HG03159 (cell line): ENCODE measurements around the gene SNAI3.

Source experiments
- ATAC-seq: cut with Tn5 transposase; IDR thresholded peaks from one replicate; pipeline ENCODE4 v1.9.1; 2021; ENCODE audit warnings: mild to moderate bottlenecking, moderate library complexity; ENCODE audit not compliant: unreplicated experiment

The SNAI3 gene

DNA sequence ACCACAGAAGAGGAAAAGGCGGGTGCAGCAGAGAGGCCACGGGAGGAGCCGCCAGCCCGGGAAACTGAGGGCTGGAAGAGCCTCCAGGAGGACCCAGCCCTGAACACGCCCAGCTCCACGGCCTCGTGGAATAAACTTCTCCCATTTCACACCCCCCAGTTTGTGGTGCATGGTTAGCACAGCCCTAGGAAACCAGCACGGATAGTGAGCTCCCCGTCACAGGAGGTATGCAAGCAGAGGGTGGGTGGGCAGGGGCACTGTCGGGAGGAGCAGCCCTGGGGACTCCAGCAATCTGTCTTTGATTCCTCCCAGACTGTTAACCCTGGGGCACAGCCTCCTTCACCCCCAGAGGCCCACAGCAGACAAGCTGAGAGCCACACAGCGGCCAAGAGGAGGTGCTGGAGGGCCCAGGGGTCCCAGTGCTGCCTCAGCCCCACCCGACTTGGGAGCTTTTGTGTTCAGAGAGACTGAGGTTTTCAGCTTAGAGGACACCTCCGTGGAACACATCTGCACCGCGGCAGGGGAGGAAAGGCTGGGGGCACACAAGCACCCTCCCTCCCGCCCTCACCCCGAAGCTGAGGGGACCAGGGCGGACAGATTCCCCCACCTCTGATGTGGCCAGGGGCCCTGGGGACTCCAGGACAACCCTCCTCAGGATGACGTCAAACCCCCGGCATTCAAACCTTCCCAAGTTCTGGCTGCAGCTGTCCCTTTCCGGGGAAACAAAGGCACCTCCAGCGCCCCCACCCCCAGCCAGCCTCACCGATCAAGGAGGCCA is 49.6 kb downstream of the SNAI3 start:
- no peak for ATAC-seq

DNA sequence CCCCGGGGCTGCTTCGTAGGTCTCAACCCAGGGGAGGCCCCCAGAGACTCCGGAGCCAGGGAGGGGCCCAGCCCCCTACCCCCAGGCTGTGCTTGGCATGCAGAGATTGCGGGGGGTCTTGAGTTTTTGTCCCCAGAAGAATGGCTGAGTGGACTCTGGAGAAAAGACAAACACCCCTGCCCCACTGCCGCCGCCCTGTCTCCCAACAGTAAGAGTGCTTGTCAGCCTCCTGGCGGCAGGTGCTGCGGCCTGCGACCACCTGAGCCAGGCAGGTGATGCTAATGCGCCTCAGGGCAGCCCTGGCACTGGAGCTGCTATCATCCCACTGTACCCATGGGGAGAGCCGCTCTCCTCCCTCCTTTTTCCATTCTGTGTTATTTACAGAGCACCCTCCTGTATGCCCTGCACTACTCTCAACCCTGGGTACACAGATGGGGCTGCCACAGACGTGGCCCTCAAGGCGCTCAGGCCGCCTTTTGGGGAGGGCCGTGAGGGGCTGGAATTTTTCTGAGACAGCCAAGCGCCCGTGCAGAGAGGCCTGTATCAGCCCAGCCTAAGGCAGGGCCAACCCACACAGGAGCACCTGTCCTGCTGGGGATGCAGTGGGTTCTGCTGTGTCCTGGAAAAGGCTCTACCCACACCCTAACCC is 50.5 kb downstream of the SNAI3 start:
- ATAC-seq: no peak

DNA sequence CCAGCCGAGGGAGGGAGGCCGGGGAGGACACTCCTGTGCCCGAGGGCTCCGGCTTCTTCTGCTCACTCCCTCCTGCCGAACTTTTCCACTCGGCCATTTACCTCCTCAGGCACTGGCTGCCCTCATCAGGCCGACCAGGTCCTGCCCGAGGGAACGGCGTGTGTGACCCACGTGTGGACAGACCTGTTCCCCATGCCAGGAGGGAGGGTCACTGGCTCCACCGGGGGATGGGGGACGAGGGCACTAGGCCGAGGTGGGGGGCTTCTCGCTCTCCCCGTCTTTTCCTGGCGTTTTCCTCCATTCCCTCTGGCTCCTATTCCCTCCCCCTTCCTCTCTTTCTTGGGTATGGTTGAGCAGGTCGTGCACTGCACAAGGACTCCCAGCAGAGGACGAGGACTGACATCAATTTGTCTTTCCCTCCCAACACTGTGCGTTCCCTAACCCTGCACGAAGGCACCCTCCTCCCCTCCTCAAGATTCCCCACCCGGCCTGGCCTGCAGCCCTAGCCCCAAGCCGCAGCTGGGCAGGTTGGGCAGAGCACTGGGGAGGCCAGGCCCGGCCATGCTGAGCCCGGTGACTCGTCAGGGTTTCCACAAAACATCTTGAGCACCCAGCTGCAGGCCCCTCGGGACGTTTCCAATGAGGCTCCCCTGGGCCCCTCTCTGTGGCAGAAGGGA is 51.2 kb downstream of the SNAI3 start:
- ATAC-seq: no peak

DNA sequence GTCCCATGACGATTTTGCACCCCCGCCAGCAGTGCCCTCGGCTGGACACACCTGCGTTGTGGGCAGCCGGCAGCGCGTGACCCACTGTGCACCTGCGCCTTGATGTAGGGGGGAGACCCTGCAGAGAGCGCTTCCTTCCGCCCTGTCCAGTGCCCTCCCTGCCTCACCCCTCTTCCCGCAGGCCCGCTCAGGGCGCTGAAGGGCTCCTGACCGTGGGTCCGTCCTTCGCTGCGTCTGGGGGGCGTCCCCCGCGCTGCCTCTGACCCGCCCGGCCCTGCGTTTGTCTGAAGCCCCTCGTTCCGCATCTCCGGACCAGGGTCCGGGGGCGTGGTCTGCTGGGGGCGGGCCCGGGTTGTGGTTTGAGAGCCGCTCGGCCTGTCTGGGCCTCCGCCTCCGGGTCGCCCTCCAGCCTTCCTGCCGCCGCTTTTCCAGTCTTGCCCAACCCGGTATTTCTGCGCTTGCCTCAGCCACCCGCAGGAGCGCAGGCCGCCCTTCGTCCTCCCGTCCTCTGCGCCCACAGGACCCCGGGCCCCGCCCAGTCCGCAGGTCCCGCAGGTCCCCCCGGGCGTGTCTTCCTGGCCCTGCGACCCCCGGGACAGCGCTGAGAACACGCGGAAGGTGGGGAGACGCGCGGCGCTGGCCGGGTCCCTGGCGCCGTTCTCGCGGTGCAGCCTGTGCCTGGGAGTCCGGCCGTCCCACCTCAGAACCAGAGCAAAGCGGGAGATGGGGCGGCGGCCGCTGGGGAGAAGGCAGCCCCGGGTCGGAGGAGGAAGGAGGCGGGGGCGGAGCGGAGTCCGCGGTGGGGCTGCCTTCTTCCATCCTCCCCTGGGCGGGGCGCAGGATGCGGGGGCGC is 51.9 kb downstream of the SNAI3 start:
- ATAC-seq: peak; percentile 39

- peak; percentile 27 for ATAC-seq
Observed at GRCh38 chr16:88633684-88634140, 52.6 kb downstream of the SNAI3 start.

GRCh38 chr16:88632587-88632930 is 53.7 kb downstream of the SNAI3 start:
- no peak for ATAC-seq

DNA sequence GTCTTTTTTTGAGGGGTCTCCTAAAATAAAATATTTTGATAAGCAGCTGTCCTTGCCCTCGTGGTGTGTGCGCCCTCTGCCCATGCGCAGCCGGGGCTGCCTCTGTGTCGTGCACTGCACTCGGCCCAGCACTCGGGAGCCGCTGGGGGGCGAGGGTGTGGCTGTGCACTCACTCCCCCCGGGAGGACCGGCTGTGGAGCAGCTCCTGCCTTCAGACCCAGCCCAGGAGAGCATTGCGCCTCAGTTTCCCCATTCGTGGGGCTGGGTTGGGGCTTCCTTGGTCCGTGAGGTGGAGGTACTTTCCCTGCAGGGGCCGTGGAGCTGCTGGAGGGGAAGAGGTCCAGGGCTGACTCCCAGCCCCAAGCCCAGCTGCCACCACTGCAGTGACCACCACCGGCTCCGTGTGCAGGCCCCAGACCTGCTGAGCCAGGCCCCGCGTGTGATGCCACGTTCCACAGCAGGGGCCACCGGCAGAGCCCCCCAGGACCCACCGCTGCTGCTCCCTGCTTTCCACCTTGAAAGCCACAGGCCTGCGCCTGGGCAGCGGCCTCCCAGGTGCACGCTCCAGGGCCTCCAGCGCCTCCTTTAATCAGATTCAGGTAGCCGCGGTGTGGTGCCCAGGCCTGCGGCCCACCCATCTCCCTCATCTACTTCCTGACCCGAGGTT is 54.3 kb downstream of the SNAI3 start:
- no peak for ATAC-seq

DNA sequence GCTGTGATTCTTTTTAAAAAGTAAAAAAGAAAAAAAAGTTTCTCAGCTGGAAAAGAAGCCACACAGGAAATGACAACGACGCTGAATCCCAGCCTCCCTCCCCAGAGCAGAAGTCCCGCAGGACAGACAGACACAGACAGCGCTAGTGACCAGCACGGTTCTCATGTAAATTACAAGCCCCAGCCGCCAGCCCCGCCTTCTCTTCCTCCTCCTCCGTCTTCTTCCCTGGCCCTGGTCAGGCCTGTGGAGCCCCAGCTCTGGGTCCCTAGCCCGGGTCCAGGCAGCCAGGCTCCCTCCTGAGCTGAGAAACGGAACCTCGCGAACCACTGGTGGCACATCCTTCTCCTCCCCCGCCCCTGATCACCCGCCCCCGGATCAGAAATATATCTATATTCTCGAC is 54.9 kb downstream of the SNAI3 start:
- no peak for ATAC-seq

- no peak for ATAC-seq
Observed at GRCh38 chr16:88630941-88631340, 55.4 kb downstream of the SNAI3 start.

DNA sequence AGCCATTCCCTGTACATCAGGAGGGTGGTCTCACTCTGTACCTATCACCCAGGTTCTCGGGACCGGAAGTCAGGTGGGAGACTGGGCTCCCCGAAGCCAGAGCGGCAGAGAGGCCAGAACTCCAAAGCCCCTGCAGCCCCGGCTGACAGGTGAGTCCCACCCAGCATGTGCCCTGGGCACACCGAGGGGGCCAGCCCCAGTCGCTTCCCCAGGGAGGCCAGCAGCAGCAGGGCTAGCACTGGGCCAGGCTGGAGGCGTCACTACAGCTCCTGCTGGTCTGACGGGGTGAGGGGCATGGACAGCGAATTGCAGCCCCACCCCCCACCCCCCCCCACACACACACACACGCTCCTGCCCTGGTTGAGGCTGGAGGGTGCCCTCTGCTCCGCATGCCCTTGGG is 55.9 kb downstream of the SNAI3 start:
- ATAC-seq: no peak

DNA sequence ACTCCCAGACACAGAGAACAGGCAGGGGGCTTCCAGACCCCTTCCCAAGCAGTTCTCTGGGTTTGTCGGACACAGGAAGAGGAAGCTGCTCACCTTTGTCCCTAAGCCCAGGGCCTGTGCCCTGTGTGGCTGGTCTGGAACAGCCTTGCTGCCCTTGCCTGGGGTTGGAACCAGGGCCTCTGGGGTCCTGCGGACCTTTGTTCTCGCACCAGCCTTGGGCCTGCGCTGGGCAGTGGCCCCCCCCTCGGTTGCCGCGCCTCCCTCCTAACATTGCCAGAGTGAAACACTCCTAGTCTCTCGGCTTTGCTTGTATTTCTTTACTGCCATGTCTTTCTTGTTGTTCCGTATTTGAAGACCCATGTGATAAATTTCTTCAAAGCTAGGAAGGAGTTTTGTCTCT is 56.5 kb downstream of the SNAI3 start:
- no peak for ATAC-seq

GRCh38 chr16:88628512-88628974 is 57.8 kb downstream of the SNAI3 start:
- no peak for ATAC-seq
